K562 (cell line): ENCODE results near the gene DHTKD1. TPM values are rescaled to one million over a fixed set of nuclear protein-coding genes. Genes with fewer than 3 reads are reported as not detected.

Source experiments
- ATAC-seq: fragments of 200-7000 bp; cut with Tn5 transposase; 3 replicates; pipeline ENCODE4 v1.9.1; 2020; ENCODE audit warnings: moderate library complexity
- BruUV-seq: library from RNA; stranded (reverse); fragments of 400-500 nt; replicated peaks from 2 replicates; lab custom pipeline; 2021; lab: Mats Ljungman, UMichigan
- CTCF ChIA-PET: fragments of 300-600 bp; formaldehyde crosslinking; extraction: SDS; loops from one replicate; lab custom pipeline; 2021; ENCODE audit warnings: low intra/inter-chr PET ratio; lab: Yijun Ruan, JAX
- POLR2A ChIA-PET: fragments of 300-600, 350-650 bp; sonication (Branson Sonifier 250); formaldehyde crosslinking; extraction: SDS; loops from one replicate; lab custom pipeline; 2021; ENCODE audit warnings: antibody characterized with exemption, inconsistent platforms; lab: Yijun Ruan, JAX
- DNase-seq, 4 experiments: peaks; one replicate each; pipeline versions ENCODE4 v3.0.0 to v3.0.0-alpha.2; 2011 to 2018; ENCODE audit warnings: low spot score in 3 of 4, mixed read lengths in 3 of 4; ENCODE audit errors: extremely low read depth in 1 of 4
- FAIRE-seq: peaks from 2 replicates; lab custom pipeline; 2011; peaks lifted over from hg19 to GRCh38; lab: Jason Lieb, UNC
- H2AFZ ChIP-seq: 2 replicates; pipeline ENCODE4 v1.6.0; 2011; ENCODE audit warnings: low read depth, low read length, control low read depth, inconsistent platforms
- H3K27ac ChIP-seq: fragments of 200-600 bp; 3 replicates; pipeline ENCODE4 v1.8.0; 2011; ENCODE audit warnings: low read depth, mild to moderate bottlenecking, control low read depth, inconsistent platforms, low read length, moderate library complexity, mixed read lengths; ENCODE audit errors: extremely low read depth
- H3K27me3 ChIP-seq, 2 experiments: fragments of 300-600 bp in 1 of 2; 2 replicates in 1 of 2; 3 replicates in 1 of 2; pipeline versions ENCODE4 v1.6.0 to v1.8.0; 2011; ENCODE audit warnings: inconsistent platforms in 2 of 2, low read length in 2 of 2, mild to moderate bottlenecking in 1 of 2, mixed read lengths in 1 of 2, moderate library complexity in 1 of 2; ENCODE audit not compliant: control insufficient read depth in 2 of 2, insufficient read depth in 2 of 2
- H3K36me3 ChIP-seq: fragments of 300-600 bp; 3 replicates; pipeline ENCODE4 v1.8.0; 2011; ENCODE audit warnings: mild to moderate bottlenecking, low read length, inconsistent platforms; ENCODE audit not compliant: control insufficient read depth, insufficient read depth
- H3K4me1 ChIP-seq, 2 experiments: fragments of 200-600 bp in 1 of 2; replicated peaks in 1 of 2; 2 replicates in 1 of 2; 3 replicates in 1 of 2; pipeline versions ENCODE4 v1.5.1 to v1.8.0; 2011; ENCODE audit warnings: inconsistent platforms in 2 of 2, low read length in 2 of 2, mild to moderate bottlenecking in 1 of 2, mixed read lengths in 1 of 2, moderate library complexity in 1 of 2; ENCODE audit not compliant: control insufficient read depth in 2 of 2, insufficient read depth in 2 of 2
- H3K4me2 ChIP-seq: 2 replicates; pipeline ENCODE4 v1.6.1; 2011; ENCODE audit warnings: low read length, control low read depth, inconsistent platforms, mixed read lengths; ENCODE audit not compliant: insufficient read depth
- H3K4me3 ChIP-seq: fragments of 200-600 bp; sonication (generic), shearing (Covaris generic); 2 replicates; pipeline ENCODE4 v1.5.1; 2016; ENCODE audit warnings: control low read depth, inconsistent platforms
- H3K79me2 ChIP-seq: fragments of 200-600 bp; 3 replicates; pipeline ENCODE4 v1.8.0; 2011; ENCODE audit warnings: low read length, inconsistent platforms; ENCODE audit not compliant: control insufficient read depth, insufficient read depth
- H3K9ac ChIP-seq, 2 experiments: 2 replicates each; pipeline versions ENCODE4 v1.6.0 to v1.6.1; 2011; ENCODE audit warnings: low read depth in 2 of 2, low read length in 2 of 2, control low read depth in 1 of 2, inconsistent platforms in 1 of 2, mild to moderate bottlenecking in 1 of 2, mixed read lengths in 1 of 2; ENCODE audit not compliant: insufficient read depth in 1 of 2
- H3K9me1 ChIP-seq: one replicate; pipeline ENCODE4 v1.6.0; 2011; ENCODE audit warnings: inconsistent platforms, mild to moderate bottlenecking, low read length, moderate library complexity; ENCODE audit not compliant: control insufficient read depth, insufficient read depth
- H3K9me3 ChIP-seq: replicated peaks from 2 replicates; pipeline ENCODE4 v1.5.1; 2011; ENCODE audit warnings: low read depth, low read length, inconsistent platforms; ENCODE audit not compliant: control insufficient read depth, insufficient read depth
- H4K20me1 ChIP-seq: replicated peaks from 2 replicates; pipeline ENCODE4 v1.6.1; 2011; ENCODE audit warnings: low read length, inconsistent platforms, mixed read lengths; ENCODE audit not compliant: control insufficient read depth, insufficient read depth
- ATF1 ChIP-seq, 2 experiments: fragments of 450-650 bp in 1 of 2; IDR thresholded peaks; 2 replicates each; pipeline ENCODE4 v1.6.1; 2016; ENCODE audit warnings: missing compliant biosample characterization in 1 of 2, missing genetic modification characterization in 1 of 2
- FOXA1 ChIP-seq: fragments of 450-650 bp; IDR thresholded peaks from 2 replicates; pipeline ENCODE4 v1.6.1; 2016; ENCODE audit warnings: mild to moderate bottlenecking, borderline replicate concordance
- NR4A1 ChIP-seq, 2 experiments: fragments of 250-450 bp in 1 of 2; fragments of 450-650 bp in 1 of 2; sonication (Bioruptor Pico) in 1 of 2; IDR thresholded peaks; 2 replicates each; pipeline versions ENCODE4 v1.4.0 to v1.6.1; 2016 to 2020; ENCODE audit warnings: mild to moderate bottlenecking in 2 of 2, missing compliant biosample characterization in 1 of 2, missing genetic modification characterization in 1 of 2, moderate library complexity in 1 of 2
- RBBP5 ChIP-seq: fragments of 200-600 bp; sonication (generic); IDR thresholded peaks from 2 replicates; pipeline ENCODE4 v1.6.1; 2012; ENCODE audit warnings: borderline replicate concordance, mild to moderate bottlenecking, low read length, control low read depth, inconsistent platforms; ENCODE audit not compliant: insufficient read depth, poor library complexity, severe bottlenecking
- SIN3A ChIP-seq, 2 experiments: fragments of 150-350 bp in 1 of 2; IDR thresholded peaks; 2 replicates each; pipeline ENCODE4 v1.6.1; 2011 to 2016; ENCODE audit warnings: borderline replicate concordance in 2 of 2, low read depth in 2 of 2, low read length in 2 of 2, mild to moderate bottlenecking in 2 of 2, moderate library complexity in 2 of 2; ENCODE audit not compliant: control insufficient read depth in 1 of 2
- SREBF2 ChIP-seq: sonication (generic); formaldehyde crosslinking; IDR thresholded peaks from 2 replicates; pipeline ENCODE4 v1.4.0; 2020; ENCODE audit warnings: mild to moderate bottlenecking, missing genetic modification reagents
- TCF7 ChIP-seq: sonication (generic); IDR thresholded peaks from 2 replicates; pipeline ENCODE4 v1.6.1; 2016; ENCODE audit warnings: antibody characterized with exemption, borderline replicate concordance
- WHSC1 ChIP-seq: IDR thresholded peaks from one replicate; pipeline ENCODE4 v1.6.1; 2012; ENCODE audit warnings: low read length, control low read depth, inconsistent platforms
- ZNF263 ChIP-seq: sonication (generic); formaldehyde crosslinking; IDR thresholded peaks from 2 replicates; pipeline ENCODE4 v1.8.0; 2022; ENCODE audit warnings: mild to moderate bottlenecking, missing genetic modification reagents, borderline replicate concordance
- WGBS: fragments of 100-300 bp; shearing (Covaris generic); methylation state at CpG from one replicate; pipeline ENCODE4 v1.1.6; 2016; ENCODE audit warnings: low coverage, mixed read lengths; ENCODE audit not compliant: insufficient coverage; ENCODE audit errors: missing lambda C conversion rate; 5-methylcytosine and 5-hydroxymethylcytosine counted together
- in situ Hi-C: fragments of 300-500 bp; cut with MboI; formaldehyde crosslinking; loops from 4 replicates; pipeline ENCODE4 v1.15.0; 2018; ENCODE audit warnings: inconsistent platforms, mixed read lengths
- intact Hi-C: fragments of 100-400 bp; cut with micrococcal nuclease; formaldehyde crosslinking; loops from 2 replicates; pipeline ENCODE4 v1.14.2; 2022
- polyA plus RNA-seq, 8 experiments: library from polyadenylated mRNA; depleted of rRNA in 4 of 8; stranded (reverse) in 5 of 8; unstranded in 3 of 8; fragments of >200 nt; fragmentation: Nextera tagmentation in 2 of 8; fragmentation: Illumina TruSeq in 1 of 8; extraction: Ambion mirVana in 2 of 8; extraction: Trizol in 1 of 8; gene quantifications; 2 replicates each; pipeline versions ENCODE4 v1.2.1 to v1.2.3, GENCODE V29; 2011 to 2014; ENCODE audit warnings: inconsistent platforms in 1 of 8, missing spikeins in 1 of 8
- total RNA-seq, 7 experiments: library from RNA; depleted of rRNA in 6 of 7; stranded (reverse); fragments of >200 nt in 6 of 7; fragmentation: Illumina TruSeq in 2 of 7; extraction: Trizol in 2 of 7; gene quantifications; 2 replicates each; pipeline versions ENCODE4 v1.2.1 to v1.2.3, GENCODE V29; 2011 to 2021; ENCODE audit warnings: low replicate concordance in 1 of 7
- TF ChIP-seq, protein P1 (sequence below): fragments of 250-450 bp; sonication (Bioruptor Pico); IDR thresholded peaks from 2 replicates; pipeline ENCODE4 v1.5.0; 2021; ENCODE audit warnings: mild to moderate bottlenecking, borderline replicate concordance
- TF ChIP-seq, protein P2 (sequence below): fragments of 250-450 bp; sonication (Bioruptor Pico); IDR thresholded peaks from 2 replicates; pipeline ENCODE4 v1.8.0; 2022; ENCODE audit warnings: inconsistent platforms
- TF ChIP-seq, protein P3 (sequence below): fragments of 250-450 bp; sonication (Bioruptor Pico); IDR thresholded peaks from 2 replicates; pipeline ENCODE4 v1.4.0; 2020
- TF ChIP-seq, protein P4 (sequence below), 2 experiments: IDR thresholded peaks; 2 replicates each; pipeline ENCODE4 v1.6.1; 2012; ENCODE audit warnings: improper control_type of control experiment in 2 of 2, low read depth in 2 of 2, low read length in 2 of 2, borderline replicate concordance in 1 of 2

The DHTKD1 gene
- total and polyA plus RNA-seq, 9 of the 15 experiments (the other 6 are each of a cell fraction or from before 2014, with no cell fraction given) = 3.1 to 19.7 (median 6.8) TPM

- H4K20me1 ChIP-seq = no peaks in the 10 kb centered on the region
- H3K4me3 ChIP-seq = no peak overlapping the region
- H3K27ac ChIP-seq = no peak overlapping the region; the same call in 2 of the 3 replicates
- peaks cover 2 to 19% of the 10 kb centered on the region in 2 experiments; a peak in 4 of 5 replicates for H3K4me1 ChIP-seq
- DNase-seq (no peak), FAIRE-seq (no peak), ATAC-seq (no peak)
- H3K9me1 ChIP-seq = no peaks in the 10 kb centered on the region
- WGBS = 53% methylated on average over 4 of the region's 4 CpGs
- intact Hi-C loops (loop anchor here (5.0 kb wide), 1 partner anchor 54 kb away; the partner anchor contains the start of gene SEC61A2), in situ Hi-C loops (no loop called here)
- H2AFZ ChIP-seq = no peak overlapping the region
- H3K79me2 ChIP-seq = peaks cover 14% of the 10 kb centered on the region
- no peak overlapping the region for H3K4me2 ChIP-seq
- peak overlapping the region in 1 of 2 experiments; percentile 48; a peak in 1 of 4 replicates for H3K9ac ChIP-seq
- H3K27me3 ChIP-seq = no peaks in the 10 kb centered on the region
- POLR2A ChIA-PET = interaction anchor here (0.6 to 1.0 kb wide), 2 partner anchors 21 to 48 kb away, joined by 3 read pairs; no protein-coding TSS in a partner anchor
- BruUV-seq = no TSS peak
- no peaks in the 10 kb centered on the region for H3K9me3 ChIP-seq
- CTCF ChIA-PET = no interaction called here
- H3K36me3 ChIP-seq = no peaks in the 10 kb centered on the region
- no peak for TF ChIP-seq SREBF2
- TF ChIP-seq, protein P1, sequence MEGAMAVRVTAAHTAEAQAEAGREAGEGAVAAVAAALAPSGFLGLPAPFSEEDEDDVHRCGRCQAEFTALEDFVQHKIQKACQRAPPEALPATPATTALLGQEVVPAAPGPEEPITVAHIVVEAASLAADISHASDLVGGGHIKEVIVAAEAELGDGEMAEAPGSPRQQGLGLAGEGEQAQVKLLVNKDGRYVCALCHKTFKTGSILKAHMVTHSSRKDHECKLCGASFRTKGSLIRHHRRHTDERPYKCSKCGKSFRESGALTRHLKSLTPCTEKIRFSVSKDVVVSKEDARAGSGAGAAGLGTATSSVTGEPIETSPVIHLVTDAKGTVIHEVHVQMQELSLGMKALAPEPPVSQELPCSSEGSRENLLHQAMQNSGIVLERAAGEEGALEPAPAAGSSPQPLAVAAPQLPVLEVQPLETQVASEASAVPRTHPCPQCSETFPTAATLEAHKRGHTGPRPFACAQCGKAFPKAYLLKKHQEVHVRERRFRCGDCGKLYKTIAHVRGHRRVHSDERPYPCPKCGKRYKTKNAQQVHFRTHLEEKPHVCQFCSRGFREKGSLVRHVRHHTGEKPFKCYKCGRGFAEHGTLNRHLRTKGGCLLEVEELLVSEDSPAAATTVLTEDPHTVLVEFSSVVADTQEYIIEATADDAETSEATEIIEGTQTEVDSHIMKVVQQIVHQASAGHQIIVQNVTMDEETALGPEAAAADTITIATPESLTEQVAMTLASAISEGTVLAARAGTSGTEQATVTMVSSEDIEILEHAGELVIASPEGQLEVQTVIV = no peak
- no peak for TF ChIP-seq TCF7
- TF ChIP-seq, protein P2, sequence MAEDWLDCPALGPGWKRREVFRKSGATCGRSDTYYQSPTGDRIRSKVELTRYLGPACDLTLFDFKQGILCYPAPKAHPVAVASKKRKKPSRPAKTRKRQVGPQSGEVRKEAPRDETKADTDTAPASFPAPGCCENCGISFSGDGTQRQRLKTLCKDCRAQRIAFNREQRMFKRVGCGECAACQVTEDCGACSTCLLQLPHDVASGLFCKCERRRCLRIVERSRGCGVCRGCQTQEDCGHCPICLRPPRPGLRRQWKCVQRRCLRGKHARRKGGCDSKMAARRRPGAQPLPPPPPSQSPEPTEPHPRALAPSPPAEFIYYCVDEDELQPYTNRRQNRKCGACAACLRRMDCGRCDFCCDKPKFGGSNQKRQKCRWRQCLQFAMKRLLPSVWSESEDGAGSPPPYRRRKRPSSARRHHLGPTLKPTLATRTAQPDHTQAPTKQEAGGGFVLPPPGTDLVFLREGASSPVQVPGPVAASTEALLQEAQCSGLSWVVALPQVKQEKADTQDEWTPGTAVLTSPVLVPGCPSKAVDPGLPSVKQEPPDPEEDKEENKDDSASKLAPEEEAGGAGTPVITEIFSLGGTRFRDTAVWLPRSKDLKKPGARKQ (CRISPR knock-in tag) = no peak
- TF ChIP-seq, protein P3, sequence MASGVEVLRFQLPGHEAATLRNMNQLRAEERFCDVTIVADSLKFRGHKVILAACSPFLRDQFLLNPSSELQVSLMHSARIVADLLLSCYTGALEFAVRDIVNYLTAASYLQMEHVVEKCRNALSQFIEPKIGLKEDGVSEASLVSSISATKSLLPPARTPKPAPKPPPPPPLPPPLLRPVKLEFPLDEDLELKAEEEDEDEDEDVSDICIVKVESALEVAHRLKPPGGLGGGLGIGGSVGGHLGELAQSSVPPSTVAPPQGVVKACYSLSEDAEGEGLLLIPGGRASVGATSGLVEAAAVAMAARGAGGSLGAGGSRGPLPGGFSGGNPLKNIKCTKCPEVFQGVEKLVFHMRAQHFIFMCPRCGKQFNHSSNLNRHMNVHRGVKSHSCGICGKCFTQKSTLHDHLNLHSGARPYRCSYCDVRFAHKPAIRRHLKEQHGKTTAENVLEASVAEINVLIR = no peak
- no peak for TF ChIP-seq ZNF263
- no peak for TF ChIP-seq ATF1 (CRISPR knock-in tag; IDR thresholded peaks at IDR 0.05)
- no peak for TF ChIP-seq ATF1 (tag; IDR thresholded peaks at IDR 0.05)
- no peak for TF ChIP-seq RBBP5
- no peak for TF ChIP-seq FOXA1
- TF ChIP-seq, protein P4, sequence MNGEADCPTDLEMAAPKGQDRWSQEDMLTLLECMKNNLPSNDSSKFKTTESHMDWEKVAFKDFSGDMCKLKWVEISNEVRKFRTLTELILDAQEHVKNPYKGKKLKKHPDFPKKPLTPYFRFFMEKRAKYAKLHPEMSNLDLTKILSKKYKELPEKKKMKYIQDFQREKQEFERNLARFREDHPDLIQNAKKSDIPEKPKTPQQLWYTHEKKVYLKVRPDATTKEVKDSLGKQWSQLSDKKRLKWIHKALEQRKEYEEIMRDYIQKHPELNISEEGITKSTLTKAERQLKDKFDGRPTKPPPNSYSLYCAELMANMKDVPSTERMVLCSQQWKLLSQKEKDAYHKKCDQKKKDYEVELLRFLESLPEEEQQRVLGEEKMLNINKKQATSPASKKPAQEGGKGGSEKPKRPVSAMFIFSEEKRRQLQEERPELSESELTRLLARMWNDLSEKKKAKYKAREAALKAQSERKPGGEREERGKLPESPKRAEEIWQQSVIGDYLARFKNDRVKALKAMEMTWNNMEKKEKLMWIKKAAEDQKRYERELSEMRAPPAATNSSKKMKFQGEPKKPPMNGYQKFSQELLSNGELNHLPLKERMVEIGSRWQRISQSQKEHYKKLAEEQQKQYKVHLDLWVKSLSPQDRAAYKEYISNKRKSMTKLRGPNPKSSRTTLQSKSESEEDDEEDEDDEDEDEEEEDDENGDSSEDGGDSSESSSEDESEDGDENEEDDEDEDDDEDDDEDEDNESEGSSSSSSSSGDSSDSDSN (IDR thresholded peaks at IDR 0.05; ENCODE audit: borderline replicate concordance in 1 of 2, low read depth in 2 of 2, low read length in 2 of 2) = no peak
- no peak for TF ChIP-seq WHSC1
- TF ChIP-seq NR4A1 (CRISPR knock-in tag; IDR thresholded peaks at IDR 0.05) = no peak
- no peak for TF ChIP-seq NR4A1 (tag; IDR thresholded peaks at IDR 0.05)
- TF ChIP-seq SIN3A (IDR thresholded peaks at IDR 0.05; ENCODE audit: borderline replicate concordance in 2 of 2, control insufficient read depth in 1 of 2, low read depth in 2 of 2, low read length in 2 of 2) = no peak
These were observed 4.8 kb downstream of the DHTKD1 start for GRCh38 chr10:12073526-12073925.
